ENCODE data around the gene TRAPPC2L. TPM values are rescaled to one million over a fixed set of nuclear protein-coding genes. Genes with fewer than 3 reads are reported as not detected.

Gene TRAPPC2L
- total and polyA plus RNA-seq, 2 donors (not counting 1 experiment from before 2014, with no cell fraction given), result 33.5 to 65.1 TPM

- intact Hi-C loops (cut with micrococcal nuclease), result no loop called here
- ATAC-seq (ENCODE audit: low read depth), result no peak
- no peaks in the 10 kb centered on the region for H3K4me1 ChIP-seq (ENCODE audit: control insufficient read depth in 2 of 2, insufficient read depth in 2 of 2, low read length in 2 of 2)
- Mint-ChIP-seq H3K9me3 (ENCODE audit: insufficient read depth) (no peaks in the 10 kb centered on the region), H3K4me1 (peaks cover 2% of the 10 kb centered on the region), H3K27me3 (peaks cover 4% of the 10 kb centered on the region), H3K4me3 (no peak overlapping the region), H3K27ac (no peak overlapping the region)
- no peak overlapping the region for H3K4me3 ChIP-seq (ENCODE audit: control extremely low read depth in 1 of 5, extremely low read depth in 1 of 5, insufficient read depth in 1 of 5, low read depth in 2 of 5, low read length in 4 of 5)
- peaks cover 0 to 35% of the 10 kb centered on the region in 2 experiments for H3K36me3 ChIP-seq (replicated peaks in 1 of 2; ENCODE audit: control extremely low read depth in 1 of 2, control insufficient read depth in 1 of 2, extremely low read depth in 1 of 2, insufficient read depth in 2 of 2, low read length in 1 of 2)
- DNase-seq, result no peak
- ChIA-PET CTCF (interaction anchor here (1.5 kb wide), 1 partner anchor 127 kb away, joined by 6 read pairs; no protein-coding TSS in a partner anchor), POLR2A (interaction anchor here (0.6 kb wide), 1 partner anchor 269 kb away, joined by 3 read pairs; no protein-coding TSS in a partner anchor)
- no peaks in the 10 kb centered on the region for H3K9me3 ChIP-seq (ENCODE audit: control extremely low read depth in 1 of 3, control insufficient read depth in 2 of 3, insufficient read depth in 1 of 3, low read length in 2 of 3)
- no peak overlapping the region for H3K4me2 ChIP-seq (replicated peaks; ENCODE audit: low read depth, low read length, poor library complexity, severe bottlenecking)
- no peak overlapping the region for H3K27ac ChIP-seq (ENCODE audit: low read length in 2 of 2)
- H3K79me2 ChIP-seq (ENCODE audit: control insufficient read depth, insufficient read depth, low read length), result peaks cover 23% of the 10 kb centered on the region
- H2AFZ ChIP-seq (ENCODE audit: insufficient read depth, low read depth, low read length, poor library complexity, severe bottlenecking), result no peak overlapping the region
- 90% methylated on average over 12 of the region's 15 CpGs for WGBS (ENCODE audit: insufficient coverage)
- TF ChIP-seq CTCF (IDR thresholded peaks at IDR 0.05) (no peak), EZH2 (IDR thresholded peaks at IDR 0.05; ENCODE audit: borderline replicate concordance, insufficient read depth, low read depth, low read length, poor library complexity, severe bottlenecking) (no peak)
- H4K20me1 ChIP-seq (ENCODE audit: control insufficient read depth, insufficient read depth, low read length, poor library complexity, severe bottlenecking), result peaks cover 9% of the 10 kb centered on the region
- H3K9ac ChIP-seq (ENCODE audit: low read length), result no peak overlapping the region
- peaks cover 0 to 12% (median under 1%) of the 10 kb centered on the region in 4 experiments for H3K27me3 ChIP-seq (replicated peaks in 1 of 4; ENCODE audit: control extremely low read depth in 1 of 4, control insufficient read depth in 3 of 4, insufficient read depth in 4 of 4, low read length in 3 of 4)
Observed at GRCh38 chr16:88864099-88864498, 7.2 kb downstream of the TRAPPC2L start.

GRCh38 chr16:88864521-88864920 is 7.6 kb downstream of the TRAPPC2L start:
- no peak overlapping the region for H3K27ac Mint-ChIP-seq

More at GRCh38 chr16:88864521-88864920, 7.6 kb downstream of the TRAPPC2L start:
- CTCF ChIA-PET, result interaction anchor here (1.5 kb wide), 1 partner anchor 127 kb away, joined by 6 read pairs; no protein-coding TSS in a partner anchor
- Mint-ChIP-seq H3K9me3 (ENCODE audit: insufficient read depth) (no peaks in the 10 kb centered on the region), H3K4me1 (peaks cover 2% of the 10 kb centered on the region), H3K27me3 (peaks cover 4% of the 10 kb centered on the region), H3K4me3 (no peak overlapping the region)
- H3K4me1 ChIP-seq (ENCODE audit: control insufficient read depth in 2 of 2, insufficient read depth in 2 of 2, low read length in 2 of 2), result no peaks in the 10 kb centered on the region
- WGBS (ENCODE audit: insufficient coverage), result 89% methylated on average over 9 of the region's 18 CpGs
- H4K20me1 ChIP-seq (ENCODE audit: control insufficient read depth, insufficient read depth, low read length, poor library complexity, severe bottlenecking), result peaks cover 9% of the 10 kb centered on the region
- peaks cover 0 to 32% of the 10 kb centered on the region in 2 experiments for H3K36me3 ChIP-seq (replicated peaks in 1 of 2; ENCODE audit: control extremely low read depth in 1 of 2, control insufficient read depth in 1 of 2, extremely low read depth in 1 of 2, insufficient read depth in 2 of 2, low read length in 1 of 2)
- H3K79me2 ChIP-seq (ENCODE audit: control insufficient read depth, insufficient read depth, low read length), result peaks cover 19% of the 10 kb centered on the region
- POLR2A ChIA-PET, result interaction anchor here (0.6 kb wide), 1 partner anchor 269 kb away, joined by 3 read pairs; no protein-coding TSS in a partner anchor
- no peak overlapping the region for H3K9ac ChIP-seq (ENCODE audit: low read length)
- peaks cover 0 to 16% (median 2%) of the 10 kb centered on the region in 4 experiments for H3K27me3 ChIP-seq (replicated peaks in 1 of 4; ENCODE audit: control extremely low read depth in 1 of 4, control insufficient read depth in 3 of 4, insufficient read depth in 4 of 4, low read length in 3 of 4)
- intact Hi-C loops (cut with micrococcal nuclease), result no loop called here
- H3K9me3 ChIP-seq (ENCODE audit: control extremely low read depth in 1 of 3, control insufficient read depth in 2 of 3, insufficient read depth in 1 of 3, low read length in 2 of 3), result no peaks in the 10 kb centered on the region
- TF ChIP-seq CTCF (IDR thresholded peaks at IDR 0.05) (no peak), EZH2 (IDR thresholded peaks at IDR 0.05; ENCODE audit: borderline replicate concordance, insufficient read depth, low read depth, low read length, poor library complexity, severe bottlenecking) (no peak)
- ATAC-seq (ENCODE audit: low read depth) (no peak), DNase-seq (no peak)
- H3K27ac ChIP-seq (ENCODE audit: low read length in 2 of 2), result no peak overlapping the region
- no peak overlapping the region for H3K4me2 ChIP-seq (replicated peaks; ENCODE audit: low read depth, low read length, poor library complexity, severe bottlenecking)
- H3K4me3 ChIP-seq (ENCODE audit: control extremely low read depth in 1 of 5, extremely low read depth in 1 of 5, insufficient read depth in 1 of 5, low read depth in 2 of 5, low read length in 4 of 5), result no peak overlapping the region
- no peak overlapping the region for H2AFZ ChIP-seq (ENCODE audit: insufficient read depth, low read depth, low read length, poor library complexity, severe bottlenecking)
